A549 (cell line): Measurements from ENCODE around the gene FLNB. TPM values are rescaled to one million over a fixed set of nuclear protein-coding genes. Genes with fewer than 3 reads are reported as not detected.

Experiments
- ATAC-seq, 2 experiments: fragments of 200-7000 bp in 1 of 2; fragments of >200 bp in 1 of 2; cut with Nextera tagmentation in 1 of 2; cut with Tn5 transposase in 1 of 2; 3 replicates each; pipeline versions ENCODE4 v1.8.0 to v1.9.1; 2018 to 2020; ENCODE audit warnings: mild to moderate bottlenecking in 1 of 2, moderate library complexity in 1 of 2
- CTCF ChIA-PET: fragments of 300-600 bp; sonication (Branson Sonifier 250); formaldehyde crosslinking; extraction: SDS; loops from one replicate; lab custom pipeline; 2021; ENCODE audit warnings: antibody characterized with exemption, inconsistent platforms; lab: Yijun Ruan, JAX
- POLR2A ChIA-PET: fragments of 350-600 bp; formaldehyde crosslinking; extraction: SDS; loops from one replicate; lab custom pipeline; 2021; ENCODE audit warnings: antibody characterized with exemption, inconsistent platforms; lab: Yijun Ruan, JAX
- DNase-seq, 2 experiments: peaks; one replicate each; pipeline versions ENCODE4 v3.0.0 to v3.0.0-alpha.2; 2011 to 2016; ENCODE audit warnings: low read depth in 1 of 2, low spot score in 1 of 2
- FAIRE-seq: peaks from 2 replicates; lab custom pipeline; 2011; peaks lifted over from hg19 to GRCh38; lab: Jason Lieb, UNC
- H3K27ac ChIP-seq, 2 experiments: fragments of >200 bp; sonication (Bioruptor Twin); formaldehyde crosslinking; 3 replicates each; pipeline ENCODE4 v1.5.1; 2016 to 2017
- H3K4me1 ChIP-seq: fragments of >200 bp; sonication (Bioruptor Twin); formaldehyde crosslinking; 3 replicates; pipeline ENCODE4 v1.6.1; 2016
- H3K4me2 ChIP-seq: fragments of >200 bp; sonication (Bioruptor Twin); formaldehyde crosslinking; 3 replicates; pipeline ENCODE4 v1.6.1; 2016
- H3K4me3 ChIP-seq: fragments of >200 bp; sonication (Bioruptor Twin); formaldehyde crosslinking; 3 replicates; pipeline ENCODE4 v1.5.1; 2016
- H3K9me3 ChIP-seq: fragments of >200 bp; sonication (Bioruptor Twin); formaldehyde crosslinking; 3 replicates; pipeline ENCODE4 v1.6.1; 2016
- ATOH8 ChIP-seq: fragments of 250-450 bp; sonication (Bioruptor Pico); IDR thresholded peaks from 2 replicates; pipeline ENCODE4 v1.5.0; 2020; ENCODE audit warnings: low read depth, mild to moderate bottlenecking, moderate library complexity
- BHLHE40 ChIP-seq: IDR thresholded peaks from 2 replicates; pipeline ENCODE4 v1.6.1; 2012; ENCODE audit warnings: low read depth, low read length, inconsistent platforms
- CBX2 ChIP-seq: fragments of 200-600 bp; sonication (generic); IDR thresholded peaks from 2 replicates; pipeline ENCODE4 v1.6.1; 2016; ENCODE audit warnings: low read depth, mild to moderate bottlenecking, borderline replicate concordance
- CBX8 ChIP-seq: fragments of 200-600 bp; sonication (generic); IDR thresholded peaks from 2 replicates; pipeline ENCODE4 v1.6.1; 2016
- CHD2 ChIP-seq: fragments of 150-350 bp; IDR thresholded peaks from 2 replicates; pipeline ENCODE4 v1.6.1; 2014; ENCODE audit warnings: low read length; ENCODE audit not compliant: partially characterized antibody
- ELK1 ChIP-seq: fragments of 150-350 bp; IDR thresholded peaks from 2 replicates; pipeline ENCODE4 v1.6.1; 2014; ENCODE audit warnings: low read depth, mild to moderate bottlenecking, low read length
- FOSB ChIP-seq: fragments of 250-450 bp; sonication (Bioruptor Pico); IDR thresholded peaks from 2 replicates; pipeline ENCODE4 v1.5.0; 2020; ENCODE audit warnings: mild to moderate bottlenecking, moderate library complexity
- FOXS1 ChIP-seq: fragments of 250-450 bp; sonication (Bioruptor Pico); IDR thresholded peaks from 2 replicates; pipeline ENCODE4 v1.5.0; 2020; ENCODE audit warnings: mild to moderate bottlenecking, moderate library complexity
- GATA3 ChIP-seq: IDR thresholded peaks from 2 replicates; pipeline ENCODE4 v1.6.1; 2012; ENCODE audit warnings: borderline replicate concordance
- HDAC2 ChIP-seq: fragments of 200-600 bp; sonication (generic); IDR thresholded peaks from 2 replicates; pipeline ENCODE4 v1.6.1; 2016
- HEYL ChIP-seq: fragments of 250-450 bp; sonication (Bioruptor Pico); IDR thresholded peaks from 2 replicates; pipeline ENCODE4 v1.8.0; 2021; ENCODE audit warnings: mild to moderate bottlenecking, moderate library complexity
- HMGXB4 ChIP-seq: fragments of 250-450 bp; sonication (Bioruptor Pico); IDR thresholded peaks from 2 replicates; pipeline ENCODE4 v1.5.0; 2021; ENCODE audit warnings: mild to moderate bottlenecking, moderate library complexity, borderline replicate concordance
- HOXB13 ChIP-seq: fragments of 250-450 bp; sonication (Bioruptor Pico); IDR thresholded peaks from 2 replicates; pipeline ENCODE4 v1.5.0; 2020; ENCODE audit warnings: low read depth, mild to moderate bottlenecking, moderate library complexity
- HOXB5 ChIP-seq: fragments of 250-450 bp; sonication (Bioruptor Pico); IDR thresholded peaks from 2 replicates; pipeline ENCODE4 v1.5.0; 2020; ENCODE audit warnings: mild to moderate bottlenecking, moderate library complexity
- JUNB ChIP-seq: fragments of >200 bp; sonication (Bioruptor Twin); formaldehyde crosslinking; IDR thresholded peaks from 2 replicates; pipeline ENCODE4 v1.6.1; 2016
- MYC ChIP-seq: IDR thresholded peaks from 2 replicates; pipeline ENCODE4 v1.6.1; 2012; ENCODE audit warnings: mild to moderate bottlenecking, inconsistent platforms, low read length, improper control_type of control experiment, borderline replicate concordance
- NR3C1 ChIP-seq: fragments of >200 bp; sonication (Bioruptor Twin); formaldehyde crosslinking; IDR thresholded peaks from 3 replicates; pipeline ENCODE4 v1.6.1; 2017
- RAD21 ChIP-seq, 2 experiments: fragments of >200 bp in 1 of 2; sonication (Bioruptor Twin) in 1 of 2; formaldehyde crosslinking in 1 of 2; IDR thresholded peaks in 1 of 2; conservative IDR thresholded peaks in 1 of 2; 2 replicates in 1 of 2; 3 replicates in 1 of 2; pipeline ENCODE4 v1.6.1; 2012 to 2018; ENCODE audit warnings: inconsistent platforms in 1 of 2
- RARB ChIP-seq: fragments of 250-450 bp; sonication (Bioruptor Pico); IDR thresholded peaks from 2 replicates; pipeline ENCODE4 v1.8.0; 2021; ENCODE audit warnings: mild to moderate bottlenecking, moderate library complexity
- RFX5 ChIP-seq: fragments of 450-650 bp; IDR thresholded peaks from 2 replicates; pipeline ENCODE4 v1.7.1; 2014; ENCODE audit warnings: antibody characterized with exemption, mild to moderate bottlenecking, moderate library complexity
- SREBF2 ChIP-seq: fragments of 450-650 bp; IDR thresholded peaks from 2 replicates; pipeline ENCODE4 v1.6.1; 2014; ENCODE audit warnings: mild to moderate bottlenecking, moderate library complexity
- TFCP2L1 ChIP-seq: fragments of 250-450 bp; sonication (Bioruptor Pico); IDR thresholded peaks from 2 replicates; pipeline ENCODE4 v1.5.0; 2021; ENCODE audit warnings: mild to moderate bottlenecking
- ZSCAN20 ChIP-seq: fragments of 250-450 bp; sonication (Bioruptor Pico); IDR thresholded peaks from 2 replicates; pipeline ENCODE4 v1.8.0; 2022; ENCODE audit warnings: mild to moderate bottlenecking, moderate library complexity
- WGBS: methylation state at CpG from one replicate; pipeline ENCODE4 v1.1.6; 2017; ENCODE audit errors: missing lambda C conversion rate; 5-methylcytosine and 5-hydroxymethylcytosine counted together
- polyA plus RNA-seq, 4 experiments: library from polyadenylated mRNA; depleted of rRNA in 3 of 4; stranded (reverse); fragments of >200 nt; fragmentation: RNase III in 1 of 4; extraction: RNeasy Plus Mini Kit Qiagen cat#74134 plus additional on column Dnase treatment in 1 of 4; gene quantifications; 2 replicates in 3 of 4; 3 replicates in 1 of 4; pipeline ENCODE4 v1.2.3, GENCODE V29; 2011 to 2017
- TF ChIP-seq, protein P1 (sequence below): fragments of >200 bp; sonication (Bioruptor Twin); formaldehyde crosslinking; IDR thresholded peaks from 3 replicates; pipeline ENCODE4 v1.6.1; 2016
- TF ChIP-seq, protein P2 (sequence below): fragments of >200 bp; sonication (Bioruptor Twin); formaldehyde crosslinking; IDR thresholded peaks from 2 replicates; pipeline ENCODE4 v1.6.1; 2016
- TF ChIP-seq, protein P3 (sequence below): fragments of 450-650 bp; IDR thresholded peaks from 2 replicates; pipeline ENCODE4 v1.6.1; 2014; ENCODE audit warnings: antibody characterized with exemption

Gene FLNB
- polyA plus RNA-seq, 2 of the 4 experiments (the other 2 are of a cell fraction) = 235 to 439 TPM

DNA sequence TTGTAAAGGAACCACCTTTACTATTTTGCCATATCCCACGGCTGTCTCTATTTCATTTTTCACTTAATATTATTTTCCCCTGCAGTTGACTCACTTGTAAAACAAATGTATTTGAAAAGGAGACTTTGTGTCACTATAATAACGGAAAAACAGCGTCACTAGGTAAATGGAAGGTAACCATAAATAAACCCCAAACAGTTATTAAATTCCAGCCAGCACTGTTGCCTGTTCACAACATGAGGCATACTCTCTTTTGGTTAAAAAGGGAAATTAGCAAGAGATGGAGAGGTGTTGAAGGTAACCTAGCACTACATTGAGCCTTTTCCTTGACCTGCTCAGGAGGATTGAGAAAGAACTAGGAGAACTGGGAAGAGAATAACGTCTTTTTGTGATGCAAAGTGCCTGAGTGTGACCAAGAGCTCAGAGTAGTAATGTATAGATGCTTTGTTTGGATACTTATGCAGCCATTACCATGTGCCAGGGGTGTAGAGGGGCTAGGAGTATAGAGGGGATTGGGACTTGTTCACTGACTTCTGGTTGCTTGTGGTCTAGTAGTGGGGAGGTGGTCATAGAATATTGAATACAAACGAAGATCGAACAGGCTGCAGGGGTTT, 19.6 kb downstream of the FLNB start:
- H3K9me3 ChIP-seq = no peaks in the 10 kb centered on the region
- 55% methylated on average over 6 of the region's 6 CpGs for WGBS
- H3K4me2 ChIP-seq = peak overlapping the region; percentile 13; the same call in 1 of the 3 replicates
- CTCF ChIA-PET = interaction anchor here (0.7 to 1.7 kb wide), 5 partner anchors 18 to 78 kb away, joined by 3 to 7 read pairs (median 4); no protein-coding TSS in a partner anchor
- FAIRE-seq = no peak
- no peak for DNase-seq
- peaks cover 95% of the 10 kb centered on the region for H3K4me1 ChIP-seq
- H3K4me3 ChIP-seq = no peak overlapping the region
- TF ChIP-seq RARB (CRISPR knock-in tag) = no peak
- TF ChIP-seq RFX5 = no peak
- TF ChIP-seq, protein P1, sequence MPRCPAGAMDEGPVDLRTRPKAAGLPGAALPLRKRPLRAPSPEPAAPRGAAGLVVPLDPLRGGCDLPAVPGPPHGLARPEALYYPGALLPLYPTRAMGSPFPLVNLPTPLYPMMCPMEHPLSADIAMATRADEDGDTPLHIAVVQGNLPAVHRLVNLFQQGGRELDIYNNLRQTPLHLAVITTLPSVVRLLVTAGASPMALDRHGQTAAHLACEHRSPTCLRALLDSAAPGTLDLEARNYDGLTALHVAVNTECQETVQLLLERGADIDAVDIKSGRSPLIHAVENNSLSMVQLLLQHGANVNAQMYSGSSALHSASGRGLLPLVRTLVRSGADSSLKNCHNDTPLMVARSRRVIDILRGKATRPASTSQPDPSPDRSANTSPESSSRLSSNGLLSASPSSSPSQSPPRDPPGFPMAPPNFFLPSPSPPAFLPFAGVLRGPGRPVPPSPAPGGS = no peak
- no peak for TF ChIP-seq FOXS1 (CRISPR knock-in tag)
- TF ChIP-seq FOSB (CRISPR knock-in tag) = no peak
- TF ChIP-seq, protein P2, sequence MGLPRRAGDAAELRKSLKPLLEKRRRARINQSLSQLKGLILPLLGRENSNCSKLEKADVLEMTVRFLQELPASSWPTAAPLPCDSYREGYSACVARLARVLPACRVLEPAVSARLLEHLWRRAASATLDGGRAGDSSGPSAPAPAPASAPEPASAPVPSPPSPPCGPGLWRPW = no peak
- no peak for TF ChIP-seq CBX2
- no peak for TF ChIP-seq MYC
- TF ChIP-seq TFCP2L1 (CRISPR knock-in tag) = no peak
- no peak for TF ChIP-seq SREBF2
- no peak for TF ChIP-seq ATOH8 (CRISPR knock-in tag)
- no peak for TF ChIP-seq NR3C1
- no peak for TF ChIP-seq CBX8
- no peak for TF ChIP-seq ELK1
- TF ChIP-seq BHLHE40 = no peak
- no peak for TF ChIP-seq GATA3
- no peak for TF ChIP-seq HOXB5 (CRISPR knock-in tag)
- no peak for TF ChIP-seq HDAC2
- peak overlapping the region in 1 of 2 experiments; percentile 68; a peak in 2 of 6 replicates for H3K27ac ChIP-seq
- no peak for ATAC-seq
- POLR2A ChIA-PET = interaction anchor here (0.7 kb wide), 1 partner anchor 205 kb away, joined by 3 read pairs; no protein-coding TSS in a partner anchor

GRCh38 chr3:58028902-58029301, 20.7 kb downstream of the FLNB start:
- ATAC-seq (no peak), FAIRE-seq (no peak), DNase-seq (no peak)
- peaks cover 93% of the 10 kb centered on the region for H3K4me1 ChIP-seq
- H3K4me3 ChIP-seq = no peak overlapping the region
- WGBS = 17% methylated on average over 1 of the region's 1 CpG
- peak overlapping the region; percentile 29; the same call in 2 of the 3 replicates for H3K4me2 ChIP-seq
- ChIA-PET POLR2A (interaction anchor here (1.7 kb wide), 1 partner anchor 20 kb away, joined by 3 read pairs; the partner anchor contains the start of gene FLNB), CTCF (interaction anchor here (0.7 to 1.3 kb wide), 6 partner anchors 9 to 79 kb away, joined by 3 to 7 read pairs (median 4); no protein-coding TSS in a partner anchor)
- no peak for TF ChIP-seq JUNB
- TF ChIP-seq ZSCAN20 (CRISPR knock-in tag) = no peak
- TF ChIP-seq ELK1 = no peak
- TF ChIP-seq SREBF2 = no peak
- no peak for TF ChIP-seq RAD21 (conservative IDR thresholded peaks at IDR 0.05 in 1 of 2, IDR thresholded peaks at IDR 0.05 in 1 of 2)
- no peak for TF ChIP-seq CHD2
- TF ChIP-seq, protein P3, sequence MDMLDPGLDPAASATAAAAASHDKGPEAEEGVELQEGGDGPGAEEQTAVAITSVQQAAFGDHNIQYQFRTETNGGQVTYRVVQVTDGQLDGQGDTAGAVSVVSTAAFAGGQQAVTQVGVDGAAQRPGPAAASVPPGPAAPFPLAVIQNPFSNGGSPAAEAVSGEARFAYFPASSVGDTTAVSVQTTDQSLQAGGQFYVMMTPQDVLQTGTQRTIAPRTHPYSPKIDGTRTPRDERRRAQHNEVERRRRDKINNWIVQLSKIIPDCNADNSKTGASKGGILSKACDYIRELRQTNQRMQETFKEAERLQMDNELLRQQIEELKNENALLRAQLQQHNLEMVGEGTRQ = no peak
- TF ChIP-seq, protein P2 = no peak
- TF ChIP-seq CBX2 = no peak
- no peak for TF ChIP-seq HMGXB4
- TF ChIP-seq HEYL (CRISPR knock-in tag) = no peak
- no peak for TF ChIP-seq FOXS1 (CRISPR knock-in tag)
- no peak for TF ChIP-seq HOXB13 (CRISPR knock-in tag)
- no peak overlapping the region for H3K27ac ChIP-seq
- no peaks in the 10 kb centered on the region for H3K9me3 ChIP-seq
